Posterior vena cava (tissue), 2 donors: ENCODE results near the gene BCAS3. TPM values are rescaled to one million over a fixed set of nuclear protein-coding genes. Genes with fewer than 3 reads are reported as not detected.

ENCODE experiments used
- DNase-seq: peaks from one replicate; pipeline ENCODE4 v3.0.0-alpha.2; 2020; ENCODE audit warnings: low spot score
- intact Hi-C, 2 donors: fragments of 100-400 bp; cut with DNase I; formaldehyde crosslinking; loops; one replicate each; pipeline versions ENCODE4 v1.14.1 to v1.14.2; 2022 to 2023
- total RNA-seq, 2 donors: library from RNA; stranded (reverse); fragmentation: NEBNext Ultra II Directional; extraction: Animal tissue kit (Norgen Biotek cat#: 25700); gene quantifications; one replicate each; pipeline ENCODE4 v1.2.1, GENCODE V29; 2021
- donor health status: DM: yes; HTN: yes; CAD: no.
- donor health status: DM: yes; HTN: yes; CAD: no.

Gene BCAS3
- total RNA-seq, 2 donors from 2014 or later, result 22.5 to 23.6 TPM

GRCh38 chr17:61155590-61156237 lies 478.1 kb downstream of the BCAS3 start:
- intact Hi-C loops, result no loop called here
- no peak for DNase-seq

GRCh38 chr17:61157246-61157886 lies 479.7 kb downstream of the BCAS3 start:
- intact Hi-C loops, result no loop called here
- no peak for DNase-seq

DNA sequence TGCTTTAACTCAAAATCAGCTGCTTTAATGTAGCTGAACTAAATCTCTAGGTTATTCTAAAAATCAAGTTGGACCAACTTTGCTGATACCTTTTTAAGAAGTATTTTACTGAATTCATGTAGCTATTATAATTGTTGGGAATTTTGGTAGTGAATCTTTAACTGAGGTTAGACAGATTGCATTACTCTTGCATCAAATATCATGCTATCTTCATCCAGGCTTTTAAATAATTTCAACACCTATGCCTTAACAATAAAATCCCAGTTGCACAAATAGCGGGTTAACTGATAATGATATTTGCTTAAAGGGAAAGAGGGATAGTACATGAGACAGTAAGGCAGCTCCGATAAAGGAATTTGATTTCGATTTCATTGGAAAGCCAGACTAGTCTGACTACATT lies 480.7 kb downstream of the BCAS3 start:
- intact Hi-C loops, result no loop called here
- no peak for DNase-seq

- intact Hi-C loops, result no loop called here
Observed at GRCh38 chr17:61159221-61159814, 481.7 kb downstream of the BCAS3 start.

DNA sequence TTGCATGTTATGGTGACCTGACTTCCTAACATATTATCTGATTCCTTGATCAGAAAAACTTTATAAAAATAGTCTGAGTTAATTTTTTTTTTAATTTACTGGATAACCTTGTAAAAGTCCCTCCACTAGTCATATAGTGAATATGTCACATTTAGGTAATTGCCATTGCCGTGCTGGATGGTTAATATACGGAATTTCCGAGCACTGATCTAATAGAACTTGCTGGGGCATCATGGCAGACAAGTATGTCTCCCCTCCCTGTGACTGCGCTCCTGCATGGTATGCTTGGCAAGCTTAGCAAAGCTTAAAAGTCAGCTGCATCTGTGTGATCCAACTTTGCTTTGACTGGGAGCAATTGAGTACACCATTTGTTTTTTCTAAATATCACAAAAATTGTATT lies 482.6 kb downstream of the BCAS3 start:
- DNase-seq, result no peak
- intact Hi-C loops, result no loop called here

More at GRCh38 chr17:61159221-61159814, 481.7 kb downstream of the BCAS3 start:
- DNase-seq, result no peak

DNA sequence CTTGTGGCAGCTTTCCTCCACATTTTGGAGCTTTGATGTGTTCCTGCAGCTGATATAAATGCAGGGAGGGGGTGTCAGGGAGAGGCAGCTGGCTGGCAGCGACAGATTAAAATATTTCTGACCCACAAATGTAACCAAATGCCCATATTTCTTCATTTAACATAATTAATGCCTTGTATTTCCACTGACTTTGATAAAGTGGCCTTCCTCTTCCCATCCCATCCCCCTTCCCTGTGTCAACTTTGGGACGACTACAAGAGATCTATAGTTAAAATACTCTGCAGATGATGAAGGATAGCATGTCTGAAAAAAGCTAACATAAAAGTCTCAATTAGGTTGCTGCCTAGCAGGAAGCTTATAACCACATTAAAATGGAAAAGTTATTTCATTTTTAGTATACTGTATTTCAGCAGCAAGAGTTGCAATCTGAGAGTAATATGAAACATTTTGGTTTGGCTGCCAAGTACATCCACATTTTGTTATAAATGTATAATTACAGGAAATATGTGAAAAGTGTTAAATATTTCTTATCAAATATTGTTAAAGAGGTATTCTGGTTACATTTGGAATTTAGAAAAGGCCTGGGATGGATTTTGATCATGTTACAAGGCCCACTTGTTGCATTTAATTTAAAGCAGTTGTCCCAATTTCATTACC lies 483.3 kb downstream of the BCAS3 start:
- no peak for DNase-seq
- intact Hi-C loops, result no loop called here

GRCh38 chr17:61161615-61162134 lies 484.0 kb downstream of the BCAS3 start:
- intact Hi-C loops, result no loop called here
- DNase-seq, result no peak

DNA sequence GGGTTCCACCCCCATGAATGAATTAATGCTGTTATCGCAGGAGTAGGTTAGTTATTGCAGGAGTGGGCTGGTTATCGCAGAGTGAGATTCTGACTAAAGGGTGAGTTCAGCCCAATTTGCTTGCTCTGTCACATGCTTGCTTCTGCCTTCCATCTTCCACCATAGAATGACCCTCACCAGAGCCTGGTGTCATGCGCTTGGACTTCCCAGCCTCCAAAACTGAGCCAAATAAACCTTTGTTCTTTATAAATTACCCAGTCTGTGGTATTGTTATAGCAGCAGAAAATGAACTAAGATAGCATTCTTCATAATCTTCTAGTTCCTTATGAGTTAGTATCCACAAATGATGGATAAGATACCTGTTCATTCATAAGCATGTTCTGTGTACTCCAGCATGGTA lies 486.9 kb downstream of the BCAS3 start:
- intact Hi-C loops, result no loop called here

DNA sequence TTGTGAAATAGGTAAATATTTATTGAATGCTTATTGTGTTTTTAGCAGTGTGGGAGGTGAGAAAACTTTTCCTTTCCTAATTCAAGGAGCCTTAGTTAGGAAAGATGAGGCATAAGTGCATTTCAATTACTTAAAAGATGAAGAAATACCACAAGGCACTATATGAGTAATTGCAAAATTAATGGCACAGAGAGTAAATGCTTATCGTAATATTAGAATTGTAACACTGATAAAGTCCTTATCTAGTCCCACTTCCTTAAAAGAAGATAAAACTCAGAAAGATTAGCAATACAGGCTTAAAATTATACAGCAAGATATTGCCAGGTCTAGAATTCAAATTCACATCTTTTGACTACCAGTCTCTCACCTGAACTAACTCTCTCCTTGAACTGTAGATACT lies 489.4 kb downstream of the BCAS3 start:
- DNase-seq, result no peak
- intact Hi-C loops, result no loop called here

More for the DNA sequence above, 486.9 kb downstream of the BCAS3 start:
- no peak for DNase-seq

GRCh38 chr17:61168506-61168905 lies 490.9 kb downstream of the BCAS3 start:
- intact Hi-C loops, result no loop called here

GRCh38 chr17:61174310-61174709 lies 496.7 kb downstream of the BCAS3 start:
- no peak for DNase-seq

More at GRCh38 chr17:61168506-61168905, 490.9 kb downstream of the BCAS3 start:
- DNase-seq, result no peak

DNA sequence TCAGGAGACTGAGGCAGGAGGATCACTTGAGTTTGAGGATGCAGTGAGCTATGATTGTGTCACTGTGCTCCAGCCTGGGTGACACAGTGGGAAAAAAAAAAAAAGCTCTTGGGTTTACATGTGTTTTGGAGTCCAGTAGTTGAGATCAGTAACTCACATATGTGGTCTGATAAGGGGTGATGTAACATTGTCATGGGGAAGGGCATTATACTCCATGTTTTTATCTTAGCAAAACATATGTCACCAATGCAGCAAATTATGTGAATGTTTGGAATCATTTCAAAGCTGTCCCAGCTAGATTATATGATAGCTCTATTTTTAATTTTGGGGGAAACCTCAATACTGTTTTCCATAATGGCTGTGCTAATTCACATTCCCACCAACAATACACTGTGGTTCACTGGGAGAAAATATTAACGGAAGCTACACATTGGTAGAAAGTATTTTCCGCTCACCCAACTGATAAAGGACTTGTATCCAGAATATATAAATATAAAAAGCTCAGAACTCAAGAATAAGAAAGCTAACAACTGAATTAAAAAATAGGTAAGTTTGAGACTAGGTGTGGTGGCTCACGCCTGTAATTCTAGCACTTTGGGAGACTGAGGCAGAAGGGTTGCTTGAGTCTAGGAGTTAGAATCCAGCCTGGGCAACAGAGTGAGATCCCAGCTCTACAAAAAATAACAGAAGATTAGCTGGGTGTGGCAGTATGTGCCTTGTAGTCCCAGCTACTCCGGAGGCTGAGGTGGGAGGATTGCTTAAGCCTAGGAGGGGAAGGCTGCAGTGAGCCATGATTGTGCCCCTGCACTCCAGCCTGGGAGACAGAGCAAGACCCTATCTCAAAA lies 497.9 kb downstream of the BCAS3 start:
- DNase-seq, result no peak
- intact Hi-C loops, result no loop called here

More at GRCh38 chr17:61174310-61174709, 496.7 kb downstream of the BCAS3 start:
- intact Hi-C loops, result no loop called here

GRCh38 chr17:61177351-61177750 lies 499.7 kb downstream of the BCAS3 start:
- intact Hi-C loops, result no loop called here

DNA sequence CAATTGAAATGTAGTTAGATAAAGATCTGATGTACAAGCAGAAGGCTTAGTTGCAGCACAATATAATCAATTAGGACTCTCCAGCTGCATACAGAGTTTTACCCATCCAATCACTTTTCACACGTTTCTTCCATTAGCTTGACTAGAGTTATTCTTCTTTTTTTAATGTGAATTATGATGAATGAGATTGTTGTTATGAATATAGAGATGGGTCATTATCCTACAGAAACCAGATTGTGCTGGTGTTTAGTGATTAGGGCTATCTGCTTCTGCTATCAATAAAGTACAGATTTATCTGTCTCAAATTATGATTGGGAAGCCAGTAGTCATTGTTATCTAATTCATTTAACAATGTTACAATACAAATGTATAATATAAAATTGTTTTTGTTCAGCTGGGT lies 500.6 kb downstream of the BCAS3 start:
- intact Hi-C loops, result no loop called here

More at GRCh38 chr17:61177351-61177750, 499.7 kb downstream of the BCAS3 start:
- no peak for DNase-seq

DNA sequence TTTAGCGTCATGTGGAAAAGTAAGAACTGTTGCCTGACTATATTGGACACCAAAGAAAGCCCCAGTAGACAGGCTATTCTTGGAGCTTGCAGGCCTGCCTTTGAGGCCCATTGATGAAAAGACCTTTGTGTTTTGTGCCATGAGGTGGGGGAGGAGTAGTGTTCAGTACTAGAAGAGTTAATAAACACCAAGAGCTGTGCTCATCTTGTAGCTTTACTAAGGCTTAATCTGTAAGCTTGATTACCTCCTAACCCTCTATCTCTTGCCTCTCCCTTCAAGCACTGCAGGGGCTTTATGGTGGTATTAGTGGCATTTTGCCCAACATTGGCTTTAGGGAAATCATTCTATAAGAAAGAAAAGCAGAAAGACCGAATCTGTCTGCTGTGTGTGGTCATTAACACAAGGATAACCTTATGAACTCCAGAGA lies 501.7 kb downstream of the BCAS3 start:
- intact Hi-C loops, result no loop called here
- DNase-seq, result no peak

More for the DNA sequence above, 500.6 kb downstream of the BCAS3 start:
- no peak for DNase-seq

- DNase-seq, result no peak
- intact Hi-C loops, result no loop called here
Observed at GRCh38 chr17:61183793-61184192, 506.1 kb downstream of the BCAS3 start.

- intact Hi-C loops, result no loop called here
- no peak for DNase-seq
Observed at GRCh38 chr17:61185385-61185784, 507.7 kb downstream of the BCAS3 start.

GRCh38 chr17:61187038-61187437 lies 509.4 kb downstream of the BCAS3 start:
- intact Hi-C loops, result no loop called here

DNA sequence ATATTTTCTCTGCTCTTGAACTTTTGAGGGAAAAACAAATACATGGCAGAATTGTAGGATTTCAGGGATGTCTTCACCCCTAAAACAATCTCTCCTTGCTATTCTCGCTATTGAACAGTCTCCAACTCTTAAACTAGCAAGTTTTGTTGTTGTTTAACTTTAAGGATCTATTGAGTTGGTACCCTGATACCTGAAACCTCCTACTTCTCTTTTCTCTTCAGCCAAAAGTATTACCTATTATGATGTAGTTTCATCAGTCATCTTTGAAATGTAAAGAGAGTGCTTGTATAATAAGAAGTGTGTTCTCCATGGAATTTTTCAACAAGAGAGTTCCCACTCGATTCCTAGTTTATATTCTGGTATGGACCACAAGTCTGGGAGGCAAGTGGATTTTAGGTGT lies 510.4 kb downstream of the BCAS3 start:
- no peak for DNase-seq
- intact Hi-C loops, result no loop called here

More at GRCh38 chr17:61187038-61187437, 509.4 kb downstream of the BCAS3 start:
- no peak for DNase-seq
